ENCODE data around the gene ITPR3.

GRCh38 chr6:33732817-33733708, 111.9 kb downstream of the ITPR3 start:
- TF ChIP-seq, protein P1, sequence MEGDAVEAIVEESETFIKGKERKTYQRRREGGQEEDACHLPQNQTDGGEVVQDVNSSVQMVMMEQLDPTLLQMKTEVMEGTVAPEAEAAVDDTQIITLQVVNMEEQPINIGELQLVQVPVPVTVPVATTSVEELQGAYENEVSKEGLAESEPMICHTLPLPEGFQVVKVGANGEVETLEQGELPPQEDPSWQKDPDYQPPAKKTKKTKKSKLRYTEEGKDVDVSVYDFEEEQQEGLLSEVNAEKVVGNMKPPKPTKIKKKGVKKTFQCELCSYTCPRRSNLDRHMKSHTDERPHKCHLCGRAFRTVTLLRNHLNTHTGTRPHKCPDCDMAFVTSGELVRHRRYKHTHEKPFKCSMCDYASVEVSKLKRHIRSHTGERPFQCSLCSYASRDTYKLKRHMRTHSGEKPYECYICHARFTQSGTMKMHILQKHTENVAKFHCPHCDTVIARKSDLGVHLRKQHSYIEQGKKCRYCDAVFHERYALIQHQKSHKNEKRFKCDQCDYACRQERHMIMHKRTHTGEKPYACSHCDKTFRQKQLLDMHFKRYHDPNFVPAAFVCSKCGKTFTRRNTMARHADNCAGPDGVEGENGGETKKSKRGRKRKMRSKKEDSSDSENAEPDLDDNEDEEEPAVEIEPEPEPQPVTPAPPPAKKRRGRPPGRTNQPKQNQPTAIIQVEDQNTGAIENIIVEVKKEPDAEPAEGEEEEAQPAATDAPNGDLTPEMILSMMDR (IDR thresholded peaks at IDR 0.05; ENCODE audit: insufficient read depth, low read depth, low read length): no peak
- TF ChIP-seq EZH2 (IDR thresholded peaks at IDR 0.05; ENCODE audit: insufficient read depth, low read length): no peak
